ENCODE measurements around the gene INO80D.
"Not testable (repeated sequence)": the region's sequence is repeated elsewhere in the genome, so short reads cannot be mapped to it uniquely, and the experiment has no call there.

Gene INO80D

DNA sequence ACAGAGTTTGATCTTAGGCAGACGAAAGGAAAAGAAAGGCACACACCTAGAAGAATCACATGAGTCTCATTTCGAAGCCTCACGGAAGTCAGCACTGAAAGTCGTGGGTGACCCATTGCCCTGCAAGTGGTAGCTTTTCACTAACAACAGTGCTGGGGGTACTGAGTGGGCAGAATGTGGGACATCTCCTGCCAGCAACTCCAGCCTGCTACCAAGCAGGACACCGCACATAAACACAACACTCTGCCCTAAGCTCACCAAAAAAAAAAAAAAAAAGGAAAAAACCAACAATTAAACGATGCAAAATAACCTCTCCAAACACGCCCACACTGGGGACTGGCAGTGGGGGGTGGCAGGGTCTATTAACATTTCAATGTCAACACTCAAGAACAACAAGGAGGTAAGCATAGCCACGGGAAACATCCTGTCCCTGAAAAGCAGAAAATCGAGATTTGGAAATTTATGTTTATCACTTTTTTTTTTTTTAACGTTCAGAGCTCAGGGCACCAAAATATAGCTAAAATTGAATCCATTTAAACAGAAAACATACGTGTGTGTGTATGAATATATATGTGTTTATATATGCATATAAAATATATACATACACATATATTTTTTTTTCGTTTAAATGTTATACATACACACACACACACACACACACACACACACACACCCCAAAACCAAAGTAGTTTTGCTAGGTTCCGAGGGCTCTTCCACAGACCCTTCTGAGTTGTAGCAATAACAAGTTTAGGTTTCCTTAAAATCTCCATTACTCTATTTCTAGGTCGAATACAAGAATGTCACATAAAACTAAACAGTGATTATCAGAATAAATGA is 2.2 kb downstream of the INO80D start:
- no peak for DNase-seq

DNA sequence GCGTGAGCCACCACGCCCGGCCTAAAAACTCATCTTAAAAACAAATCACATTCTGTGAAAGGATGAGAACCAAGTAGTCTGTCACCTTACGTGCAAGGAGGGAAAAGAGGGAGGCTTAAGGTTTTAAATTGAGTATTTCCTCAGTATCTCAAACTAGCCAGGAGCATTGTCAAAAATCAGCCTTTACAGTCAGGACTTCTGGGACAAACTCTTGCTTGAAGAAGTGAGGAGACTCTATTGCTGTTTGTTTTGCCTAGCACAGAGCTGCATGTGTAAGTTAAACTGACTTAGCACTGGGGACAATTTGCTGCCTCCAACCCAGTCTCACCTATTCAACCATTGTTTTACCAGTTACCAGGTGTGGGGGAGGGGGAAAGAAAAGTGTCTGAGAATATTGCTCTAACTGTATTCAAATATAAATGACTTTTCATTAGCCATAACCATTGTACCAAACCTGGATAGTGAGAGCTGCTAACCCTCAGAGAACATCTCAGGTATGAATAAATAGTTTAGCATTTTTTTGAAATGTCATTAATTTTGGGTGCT is 3.6 kb downstream of the INO80D start:
- no peak for DNase-seq

DNA sequence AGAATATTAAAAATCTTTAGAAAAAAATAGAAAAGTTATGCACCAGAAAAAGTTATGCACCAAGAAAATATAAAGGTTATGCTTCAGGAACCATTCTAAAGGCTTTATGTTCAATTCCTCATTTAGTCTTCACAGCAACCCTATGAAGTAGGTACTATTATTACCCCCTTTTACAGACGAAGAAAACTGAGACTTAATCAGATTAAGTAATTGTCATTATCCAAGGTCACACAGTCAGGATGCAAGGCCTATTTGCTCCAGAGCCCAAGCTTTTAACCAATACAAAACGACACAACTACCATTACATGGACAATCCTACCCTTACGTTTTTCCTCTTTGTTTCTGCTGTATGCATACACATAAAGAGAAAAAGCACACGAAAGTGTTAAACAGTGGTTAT is 5.0 kb downstream of the INO80D start:
- no peak for DNase-seq

DNA sequence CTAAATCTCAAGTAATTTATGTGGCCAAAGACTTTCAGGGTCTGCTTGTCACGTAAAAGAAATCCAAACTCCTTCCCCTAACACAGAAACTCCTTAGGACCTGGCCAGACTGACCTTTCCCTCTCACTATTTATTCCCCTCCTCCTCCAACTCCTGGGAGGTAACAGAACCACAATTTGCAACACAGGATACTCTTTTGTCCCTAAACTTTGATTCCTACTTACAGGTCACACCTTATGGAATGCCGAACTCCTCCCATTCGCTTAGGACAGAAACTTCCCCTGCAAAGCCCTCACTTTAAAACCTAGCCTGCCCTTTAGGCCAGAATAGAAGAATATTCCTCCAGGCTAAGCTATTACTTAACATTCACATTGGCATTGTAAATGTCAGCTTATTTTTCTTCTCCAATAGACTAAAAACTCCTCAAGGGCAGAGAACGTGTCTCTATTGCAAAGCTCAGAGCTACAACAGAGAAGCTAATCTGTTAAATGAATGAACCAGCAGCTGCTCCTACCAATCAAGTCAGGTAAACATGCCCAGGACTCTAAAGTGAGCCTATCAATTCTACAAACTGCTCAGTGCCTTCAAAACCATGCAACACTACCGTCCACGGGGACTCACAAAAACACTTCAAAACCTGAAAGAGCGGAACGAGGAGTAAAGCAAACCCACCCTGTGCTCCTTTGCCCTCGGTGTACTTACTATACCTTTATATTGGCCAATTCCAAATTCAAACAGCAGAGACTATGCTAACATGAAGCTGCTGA is 6.1 kb downstream of the INO80D start:
- no peak for DNase-seq

DNA sequence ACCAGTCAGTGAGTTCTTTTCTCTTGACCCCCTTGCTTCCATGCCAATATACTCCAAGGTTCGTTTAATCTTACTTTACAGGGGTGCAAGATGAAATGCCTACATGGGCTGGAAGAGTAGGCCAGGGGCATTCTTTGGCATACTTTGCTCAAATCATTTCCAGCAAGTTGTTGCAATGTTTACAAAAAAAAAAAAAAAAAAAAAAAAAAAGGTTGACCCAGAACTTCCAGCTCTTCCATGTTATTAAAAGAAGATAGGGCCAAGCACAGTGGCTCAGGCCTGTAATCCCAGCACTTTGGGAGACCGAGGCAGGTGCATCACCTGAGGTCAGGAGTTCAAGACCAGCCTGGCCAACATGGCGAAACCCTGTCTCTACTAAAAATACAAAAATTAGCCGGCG is 8.1 kb downstream of the INO80D start:
- not testable (repeated sequence) for DNase-seq

DNA sequence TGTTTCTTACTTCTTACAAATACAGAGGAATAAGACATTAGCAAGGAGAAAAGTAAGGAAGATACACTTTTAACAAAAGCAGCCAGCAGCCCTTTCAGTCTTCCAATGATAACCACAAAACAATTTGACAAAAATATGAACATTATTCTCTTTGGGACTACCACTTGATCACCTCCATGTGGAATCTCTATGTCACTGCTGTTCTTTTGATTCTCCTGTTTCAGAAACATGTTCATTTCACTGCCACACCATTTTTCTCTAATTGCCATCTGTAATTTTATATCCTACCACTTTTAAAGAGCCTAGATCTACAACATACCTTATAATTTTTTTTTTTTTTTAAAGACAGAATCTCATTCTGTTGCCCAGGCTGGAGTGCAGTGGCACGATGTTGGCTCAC is 10.9 kb downstream of the INO80D start:
- no peak for DNase-seq

DNA sequence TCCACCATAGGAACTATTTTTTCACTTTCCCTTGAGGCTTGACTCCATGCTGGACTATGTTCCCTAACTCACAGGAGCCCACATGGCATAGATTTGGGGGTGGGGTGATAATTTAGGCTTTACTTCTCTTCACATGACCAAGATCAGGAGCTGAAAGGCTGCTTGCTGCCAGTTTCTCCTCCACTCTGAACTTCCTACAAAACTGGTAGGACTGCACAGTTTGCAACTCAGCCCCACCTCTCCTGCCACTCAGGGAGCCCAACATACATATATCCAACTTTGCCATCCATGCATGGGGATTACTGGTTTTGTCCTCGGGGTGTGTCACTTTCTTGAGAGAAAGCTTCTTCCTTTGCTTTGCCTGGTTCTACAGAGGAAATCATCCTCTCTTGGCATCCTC is 14.2 kb downstream of the INO80D start:
- no peak for DNase-seq

DNA sequence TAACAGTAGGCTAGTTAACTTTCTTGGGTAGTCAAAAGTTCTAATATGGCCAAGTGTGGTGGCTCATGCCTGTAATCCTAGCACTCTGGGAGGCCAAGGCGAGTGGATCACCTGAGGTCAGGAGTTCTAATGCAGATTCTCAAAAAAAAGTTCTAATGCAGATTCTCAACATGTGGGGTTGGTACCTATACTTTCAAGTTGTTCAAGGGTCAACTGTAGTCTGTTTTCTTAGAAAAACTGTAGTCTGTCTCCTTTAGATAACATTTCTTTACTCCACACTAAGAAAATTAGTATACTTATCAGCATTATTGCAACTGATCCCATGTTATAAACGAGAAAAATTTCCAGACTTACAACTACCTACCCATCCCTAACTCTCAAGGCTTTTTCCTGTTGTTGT is 16.6 kb downstream of the INO80D start:
- DNase-seq: no peak

DNA sequence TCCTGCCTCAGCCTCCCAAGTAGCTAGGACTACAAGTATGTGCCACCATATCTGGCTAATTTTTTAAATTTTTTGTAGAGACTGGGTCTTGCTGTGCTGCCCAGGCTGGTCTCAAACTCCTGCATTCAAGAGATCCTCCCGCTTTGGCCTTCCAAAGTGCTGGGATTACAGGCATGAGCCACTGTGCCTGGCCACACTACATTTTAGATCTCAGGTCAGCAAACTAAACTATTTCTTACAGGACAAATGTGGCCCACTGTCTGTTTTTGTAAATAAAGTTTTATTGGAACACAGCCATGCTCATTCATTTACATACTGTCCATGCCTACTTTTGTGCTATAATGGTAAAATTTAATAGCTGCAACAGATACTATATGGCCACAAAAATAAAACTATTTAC is 17.8 kb downstream of the INO80D start:
- no peak for DNase-seq

DNA sequence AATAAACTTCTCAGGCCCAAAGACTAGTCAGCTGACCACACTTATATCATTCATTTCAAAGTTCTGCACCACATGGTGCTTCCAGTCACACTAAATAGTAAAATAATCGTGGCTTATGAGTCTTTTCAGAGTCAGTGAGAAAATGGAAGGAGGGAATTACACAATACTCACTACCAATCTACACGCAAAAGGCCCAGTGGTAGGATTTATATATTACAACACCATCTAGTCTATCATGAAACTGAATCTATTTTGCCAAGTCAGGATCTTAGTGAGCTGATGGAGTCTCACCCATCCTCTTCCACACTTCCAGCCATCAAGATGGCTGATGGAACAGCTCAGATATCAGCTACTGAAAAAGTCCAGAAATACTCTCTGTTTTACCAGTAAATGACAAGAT is 21.9 kb downstream of the INO80D start:
- no peak for DNase-seq

DNA sequence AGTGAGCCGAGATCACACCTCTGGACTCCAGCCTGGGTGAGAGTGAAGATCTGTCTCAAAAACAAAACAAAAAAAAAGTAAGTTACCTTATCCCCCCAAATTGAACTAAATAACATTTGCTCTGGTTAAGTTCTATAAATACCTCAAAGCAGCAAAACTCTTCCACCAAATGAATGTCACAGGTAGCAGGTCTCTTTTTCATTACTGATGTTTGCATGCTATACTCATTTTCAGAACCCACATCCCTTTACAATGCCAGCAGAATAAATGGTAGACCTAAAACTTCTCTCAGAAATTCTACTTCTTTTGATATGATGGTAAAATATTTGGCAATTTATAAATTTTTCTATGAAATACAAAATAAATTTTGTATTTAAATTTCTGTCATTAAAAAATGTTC is 22.3 kb downstream of the INO80D start:
- DNase-seq: no peak

DNA sequence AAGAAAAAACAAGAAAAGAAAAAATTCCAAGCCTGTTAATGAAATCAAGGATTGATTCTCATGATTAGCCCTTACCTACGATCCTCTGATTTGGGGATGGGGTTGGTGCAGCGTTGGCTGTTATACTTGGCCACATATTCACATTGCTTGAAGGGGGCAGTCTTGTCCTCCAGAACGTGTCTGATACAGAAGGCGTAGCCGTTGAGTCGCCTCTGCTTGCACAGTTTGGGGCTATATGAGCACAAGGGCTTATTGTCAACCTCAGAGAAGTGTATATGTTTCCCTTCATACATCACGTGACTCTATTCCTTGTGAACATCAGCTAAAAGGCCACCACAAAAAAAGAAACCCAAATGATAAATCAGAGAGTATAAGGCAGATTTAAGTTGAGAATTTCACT is 23.2 kb downstream of the INO80D start:
- no peak for DNase-seq

DNA sequence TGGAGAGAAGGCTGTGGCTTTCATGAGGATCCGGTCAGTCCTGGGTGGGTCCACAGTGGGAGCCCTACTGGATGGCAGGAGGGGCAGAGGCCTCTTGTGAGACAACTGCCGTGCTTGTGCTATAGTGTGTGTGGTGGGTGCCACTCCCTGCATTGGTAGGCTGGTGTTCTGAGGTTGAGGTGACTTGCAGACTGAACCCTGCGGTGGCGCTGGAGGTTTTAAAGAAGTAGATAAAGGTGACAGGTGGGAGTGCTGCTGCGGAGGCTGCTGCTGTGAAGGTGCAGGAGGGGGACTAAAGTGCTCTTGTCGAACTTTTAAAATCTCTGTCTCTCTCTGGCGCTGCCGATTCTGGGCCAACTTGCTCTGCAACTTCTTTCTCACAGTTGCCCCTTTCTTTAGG is 29.7 kb downstream of the INO80D start:
- no peak for DNase-seq

DNA sequence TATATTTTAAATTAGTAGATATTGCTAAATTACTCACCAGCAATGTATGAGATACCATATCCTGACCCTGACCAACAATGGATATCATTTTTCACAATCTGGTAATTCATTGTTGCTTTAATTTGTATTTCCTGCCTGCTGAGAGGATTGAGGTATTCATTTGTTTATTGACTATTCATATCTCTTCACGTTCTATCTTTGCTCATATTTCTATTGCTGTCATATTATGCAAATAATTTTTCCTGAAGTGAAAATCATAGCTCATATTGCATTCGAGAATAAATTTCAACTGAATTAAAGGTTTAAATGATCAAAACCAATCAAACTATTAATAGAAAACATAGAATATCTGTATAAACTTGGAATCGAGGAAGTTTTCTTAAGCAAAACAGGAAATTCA is 31.0 kb downstream of the INO80D start:
- no peak for DNase-seq

DNA sequence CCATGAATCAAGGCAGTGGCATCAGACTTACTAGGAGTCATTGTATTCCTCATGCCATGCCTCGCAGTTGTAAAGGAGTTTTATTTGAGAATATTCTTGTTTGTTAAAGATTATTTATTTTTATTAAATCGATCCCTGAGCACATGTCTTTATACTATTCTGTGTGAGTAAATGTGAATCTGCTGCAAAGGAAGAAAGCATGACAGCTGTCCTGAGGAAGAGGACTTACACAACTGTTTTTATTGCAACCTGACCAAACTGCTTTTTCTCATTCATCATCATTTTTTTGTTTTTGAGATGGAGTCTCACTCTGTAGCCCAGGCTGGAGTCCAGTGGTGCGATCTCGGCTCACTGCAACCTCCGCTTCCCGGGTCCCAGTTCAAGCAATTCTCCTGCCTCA is 34.1 kb downstream of the INO80D start:
- DNase-seq: no peak

DNA sequence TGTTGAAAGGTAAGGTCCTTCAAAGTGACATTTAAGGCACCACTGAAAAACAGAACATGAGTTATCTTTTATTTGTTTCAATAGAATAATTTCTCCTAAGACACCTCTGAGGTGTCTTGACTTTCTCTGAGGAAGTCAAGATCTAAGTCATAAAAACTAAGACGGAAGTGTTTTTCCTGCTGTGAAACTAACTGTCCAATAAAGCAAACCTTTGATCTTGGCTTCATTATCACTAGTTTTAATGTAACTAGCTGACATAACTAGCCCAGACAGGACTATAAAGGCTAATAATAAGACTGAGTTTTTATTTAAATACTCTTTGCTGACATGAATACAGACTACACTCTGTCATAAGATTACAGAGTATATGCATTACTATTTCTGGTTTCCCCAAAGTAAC is 36.6 kb downstream of the INO80D start:
- DNase-seq: no peak

DNA sequence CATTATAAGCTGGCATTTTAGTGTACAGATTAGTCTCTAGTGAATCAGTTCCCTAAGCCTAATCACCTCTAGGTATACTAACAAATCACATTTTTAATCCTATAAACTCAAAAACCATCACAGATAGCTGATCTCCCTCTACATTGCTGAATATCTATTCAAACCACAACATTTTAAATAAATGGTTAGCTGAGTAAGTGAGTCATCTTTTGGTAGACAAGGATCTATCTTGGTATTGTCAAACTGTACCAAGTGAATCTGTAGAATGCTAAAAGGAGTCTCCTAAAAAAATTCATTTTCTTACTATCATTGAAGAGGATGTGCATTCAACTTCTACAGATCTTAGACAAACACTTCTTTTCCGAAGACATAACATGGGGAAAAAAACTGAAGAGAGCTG is 40.7 kb downstream of the INO80D start:
- DNase-seq: no peak

DNA sequence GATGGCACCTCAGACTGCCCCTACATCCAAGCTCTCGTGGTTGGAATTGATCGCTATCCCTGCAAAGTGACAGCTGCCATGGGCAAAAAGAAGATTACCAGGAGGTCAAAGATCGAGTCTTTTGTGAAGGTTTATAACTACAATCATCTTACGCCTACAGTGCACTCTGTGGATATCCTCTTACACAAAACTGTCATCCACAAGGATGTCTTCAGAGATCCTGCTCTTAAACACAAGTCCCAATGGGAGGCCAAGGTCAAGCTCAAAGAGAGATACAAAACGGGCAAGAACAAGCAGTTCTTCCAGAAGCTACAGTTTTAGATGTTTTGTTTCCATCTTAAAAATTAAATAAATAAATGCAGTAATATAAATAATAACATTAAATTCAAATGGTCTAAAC is 45.4 kb downstream of the INO80D start:
- DNase-seq: no peak

DNA sequence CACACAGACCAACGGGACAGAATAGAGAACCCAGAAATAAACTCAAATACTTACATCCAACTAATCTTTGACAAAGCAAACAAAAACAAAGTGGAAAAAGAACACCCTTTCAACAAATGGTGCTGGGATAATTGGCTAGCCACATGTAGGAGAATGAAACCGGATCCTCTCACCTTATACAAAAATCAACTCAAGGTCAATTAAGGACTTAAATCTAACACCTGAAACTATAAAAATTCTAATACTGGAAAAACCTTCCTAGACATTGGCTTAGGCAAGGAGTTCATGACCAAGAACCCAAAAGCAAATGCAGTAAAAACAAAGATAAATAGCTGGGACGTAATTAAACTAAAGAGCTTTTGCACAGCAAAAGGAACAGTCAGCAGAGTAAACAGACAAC is 50.6 kb downstream of the INO80D start:
- DNase-seq: not testable (repeated sequence)

DNA sequence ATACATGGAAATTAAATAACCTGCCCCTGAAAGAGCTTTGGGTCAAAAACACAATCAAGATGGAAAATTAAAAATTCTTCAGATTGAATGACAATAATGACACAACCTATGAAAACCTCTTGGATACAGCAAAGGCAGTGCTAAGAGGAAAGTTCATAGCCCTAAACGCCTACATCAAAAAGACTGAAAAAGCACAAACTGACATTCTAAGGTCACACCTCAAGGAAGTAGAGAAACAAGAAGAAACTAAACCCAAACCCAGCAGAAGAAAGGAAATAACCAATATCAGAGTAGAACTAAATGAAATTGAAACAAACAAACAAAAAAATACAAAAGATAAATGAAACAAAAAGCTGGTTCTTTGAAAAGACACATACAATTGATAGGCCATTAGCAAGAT is 52.5 kb downstream of the INO80D start:
- DNase-seq: not testable (repeated sequence)

DNA sequence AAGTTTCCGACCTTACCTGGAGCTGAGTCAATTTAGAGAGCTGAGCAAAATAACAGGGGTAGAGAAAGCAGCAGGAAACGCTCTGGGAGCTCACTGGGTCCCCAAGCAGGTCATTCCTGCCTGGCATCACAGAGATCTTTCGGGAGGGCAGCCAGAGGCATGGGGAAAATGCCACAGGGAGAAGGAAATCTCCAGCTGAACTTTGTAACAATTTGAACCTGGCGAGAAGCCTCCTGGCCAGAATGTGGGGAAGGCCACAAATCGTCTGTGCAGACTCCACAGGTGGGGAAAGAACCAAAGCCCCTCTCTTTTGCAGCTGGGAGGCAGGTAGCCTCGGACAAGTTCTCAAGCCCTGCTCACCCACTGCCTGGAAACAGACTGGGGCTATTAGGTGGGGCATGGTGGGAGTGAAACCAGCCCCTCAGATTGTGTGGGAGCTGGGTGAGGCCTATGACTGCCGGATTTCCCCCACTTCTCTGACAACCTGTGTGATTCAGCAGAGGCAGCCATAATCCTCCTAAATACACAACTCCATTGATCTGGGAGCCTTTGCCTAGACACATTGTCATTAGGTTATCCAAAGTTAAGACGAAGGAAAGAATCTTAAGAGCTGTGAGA is 53.9 kb downstream of the INO80D start:
- DNase-seq: peak; percentile 4 to 36 (median 12)

DNA sequence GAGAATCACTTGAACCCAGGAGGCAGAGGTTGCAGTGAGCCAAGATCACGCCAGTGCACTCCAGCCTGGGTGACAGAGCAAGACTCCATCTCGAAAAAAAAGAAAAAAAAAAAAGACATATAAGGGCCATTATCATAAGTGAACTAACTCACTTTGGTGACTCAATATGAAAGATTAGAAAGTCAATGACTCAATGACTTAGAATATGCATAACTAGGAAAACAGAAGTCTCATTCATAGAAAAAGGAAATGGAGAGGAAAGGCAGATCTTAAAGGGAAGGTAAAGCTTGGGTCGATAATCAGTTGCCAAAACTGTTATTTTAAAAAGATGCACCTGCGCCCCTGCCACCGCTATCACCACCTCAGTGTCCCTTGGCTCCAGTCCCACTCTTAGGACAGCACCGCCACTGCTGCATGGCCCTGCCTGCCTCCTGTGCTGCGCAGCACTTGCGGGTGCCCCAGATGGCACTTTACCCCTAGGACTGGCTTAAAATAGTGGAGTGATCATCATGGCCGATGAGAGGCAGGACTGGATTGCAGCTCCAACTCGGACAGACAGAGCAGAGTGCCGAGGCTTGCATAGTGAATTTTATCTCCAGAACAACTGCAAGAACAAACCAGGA is 54.7 kb downstream of the INO80D start:
- DNase-seq: no peak

DNA sequence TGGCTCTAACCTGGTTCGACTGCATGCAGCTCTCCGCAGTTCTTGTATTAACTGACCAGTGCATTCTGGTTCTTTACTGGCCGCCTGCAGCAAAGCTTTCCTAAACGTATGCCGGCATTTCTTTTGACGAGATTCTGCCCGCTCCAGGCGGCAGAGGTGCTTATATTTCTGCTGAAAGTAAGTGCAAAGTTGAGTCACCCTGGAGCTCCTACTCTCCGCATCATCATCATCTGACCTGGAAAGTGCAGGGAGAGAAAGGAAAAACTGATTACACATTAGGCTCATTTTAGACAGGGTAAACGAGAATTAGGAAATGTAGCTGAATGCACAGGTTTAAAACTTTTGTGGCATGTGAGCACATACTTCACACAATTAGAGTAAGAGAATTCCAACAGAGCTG is 57.9 kb downstream of the INO80D start:
- no peak for DNase-seq

Data from activated CD4-positive, CD25-positive, alpha-beta regulatory T cell (primary cell).